ENCODE measurements around the gene IQCF6. TPM values are rescaled to one million over a fixed set of nuclear protein-coding genes. Genes with fewer than 3 reads are reported as not detected.

Gene IQCF6
- not detected for total RNA-seq

- no peak within 1 kb of the TSS for H3K27ac ChIP-seq
- H3K9ac ChIP-seq (ENCODE audit: low read depth in 2 of 2, low read length in 2 of 2), result no peak within 1 kb of the TSS
- no peaks in the 10 kb centered on the region for H3K36me3 ChIP-seq
- H3K9me3 ChIP-seq, result no peaks in the 10 kb centered on the region
- no peaks in the 10 kb centered on the region for H3K27me3 ChIP-seq
- no peak for DNase-seq
- TF ChIP-seq CTCF (IDR thresholded peaks at IDR 0.05), result no peak
- H3K4me3 ChIP-seq, result no peak within 1 kb of the TSS
- no peaks in the 10 kb centered on the region for H3K4me1 ChIP-seq
- intact Hi-C loops (cut with DNase I), result no loop called here
Observed at GRCh38 chr3:51779137-51779536, at the start of gene IQCF6. IQCF6 (minus strand) TSS chr3:51779237; CDS start chr3:51779224, 13 bp downstream.

GRCh38 chr3:51828297-51828696 lies 49.3 kb upstream of the IQCF6 start:
- H3K9me3 ChIP-seq, result no peaks in the 10 kb centered on the region
- no peaks in the 10 kb centered on the region for H3K4me1 ChIP-seq
- no peak overlapping the region for H3K9ac ChIP-seq (ENCODE audit: low read depth in 2 of 2, low read length in 2 of 2)
- H3K4me3 ChIP-seq, result no peak overlapping the region
- intact Hi-C loops (cut with DNase I), result no loop called here
- no peaks in the 10 kb centered on the region for H3K27me3 ChIP-seq
- H3K27ac ChIP-seq, result no peak overlapping the region
- H3K36me3 ChIP-seq, result no peaks in the 10 kb centered on the region
- DNase-seq, result no peak
- TF ChIP-seq CTCF (IDR thresholded peaks at IDR 0.05), result no peak

- no peak for DNase-seq
- Histone ChIP-seq H3K36me3 (no peaks in the 10 kb centered on the region), H3K4me1 (no peaks in the 10 kb centered on the region), H3K27ac (no peak overlapping the region), H3K9ac (ENCODE audit: low read depth in 2 of 2, low read length in 2 of 2) (no peak overlapping the region), H3K9me3 (no peaks in the 10 kb centered on the region), H3K4me3 (no peak overlapping the region), H3K27me3 (no peaks in the 10 kb centered on the region)
- peak; percentile 20 for TF ChIP-seq CTCF (IDR thresholded peaks at IDR 0.05)
- intact Hi-C loops (cut with DNase I), result no loop called here
Observed at GRCh38 chr3:51819709-51820406, 40.8 kb upstream of the IQCF6 start.

GRCh38 chr3:51819151-51819550 lies 40.1 kb upstream of the IQCF6 start:
- Histone ChIP-seq H3K27ac (no peak overlapping the region), H3K36me3 (no peaks in the 10 kb centered on the region), H3K9ac (ENCODE audit: low read depth in 2 of 2, low read length in 2 of 2) (no peak overlapping the region), H3K4me1 (no peaks in the 10 kb centered on the region), H3K9me3 (no peaks in the 10 kb centered on the region), H3K4me3 (no peak overlapping the region), H3K27me3 (no peaks in the 10 kb centered on the region)
- no peak for DNase-seq
- TF ChIP-seq CTCF (IDR thresholded peaks at IDR 0.05), result no peak
- intact Hi-C loops (cut with DNase I), result no loop called here

- H3K4me1 ChIP-seq, result no peaks in the 10 kb centered on the region
- no peak overlapping the region for H3K27ac ChIP-seq
- H3K36me3 ChIP-seq, result no peaks in the 10 kb centered on the region
- intact Hi-C loops (cut with DNase I), result no loop called here
- no peak for TF ChIP-seq CTCF (IDR thresholded peaks at IDR 0.05)
- no peak overlapping the region for H3K9ac ChIP-seq (ENCODE audit: low read depth in 2 of 2, low read length in 2 of 2)
- DNase-seq, result no peak
- no peak overlapping the region for H3K4me3 ChIP-seq
- H3K9me3 ChIP-seq, result no peaks in the 10 kb centered on the region
- H3K27me3 ChIP-seq, result no peaks in the 10 kb centered on the region
Observed at GRCh38 chr3:51817375-51817774, 38.3 kb upstream of the IQCF6 start.

All from colonic mucosa (tissue), 4 donors.